Caco-2 (cell line): ENCODE data around the gene SFXN2. TPM values are rescaled to one million over a fixed set of nuclear protein-coding genes. Genes with fewer than 3 reads are reported as not detected.

Source experiments
- BruUV-seq: library from RNA; stranded (reverse); fragments of 400-500 nt; replicated peaks from 2 replicates; lab custom pipeline; 2021; lab: Mats Ljungman, UMichigan
- CTCF ChIA-PET: fragments of 300-600 bp; sonication (Branson Sonifier 250); formaldehyde crosslinking; loops from one replicate; lab custom pipeline; 2022; ENCODE audit warnings: antibody characterized with exemption; lab: Charles Lee
- POLR2A ChIA-PET: fragments of 300-600 bp; sonication (Branson Sonifier 250); formaldehyde crosslinking; loops from one replicate; lab custom pipeline; 2022; ENCODE audit warnings: antibody characterized with exemption; lab: Charles Lee
- DNase-seq, 2 experiments: peaks; one replicate each; pipeline versions ENCODE4 v3.0.0 to v3.0.0-alpha.2; 2020 to 2022
- H3K27me3 ChIP-seq: replicated peaks from 2 replicates; pipeline ENCODE4 v1.6.0; 2011; ENCODE audit warnings: low read length; ENCODE audit not compliant: control insufficient read depth, insufficient read depth
- H3K36me3 ChIP-seq: 2 replicates; pipeline ENCODE4 v1.5.1; 2011; ENCODE audit warnings: low read length; ENCODE audit not compliant: control insufficient read depth, insufficient read depth
- H3K4me1 ChIP-seq: fragments of 250-450 bp; sonication (Bioruptor Pico); 2 replicates; pipeline ENCODE4 v1.5.1; 2020; ENCODE audit warnings: mild to moderate bottlenecking
- H3K4me3 ChIP-seq: 2 replicates; pipeline ENCODE4 v1.5.1; 2011; ENCODE audit warnings: low read depth, mild to moderate bottlenecking, control low read depth, low read length
- H3K9me3 ChIP-seq: fragments of 250-450 bp; sonication (Bioruptor Pico); 2 replicates; pipeline ENCODE4 v1.5.1; 2020; ENCODE audit warnings: mild to moderate bottlenecking, moderate library complexity
- H3K27ac Mint-ChIP-seq: one replicate; pipeline ENCODE4 v1.8.0; 2022; ENCODE audit warnings: mixed read lengths; ENCODE audit not compliant: unreplicated experiment
- H3K27me3 Mint-ChIP-seq: one replicate; pipeline ENCODE4 v1.8.0; 2022; ENCODE audit warnings: mixed read lengths; ENCODE audit not compliant: insufficient read depth, unreplicated experiment
- H3K36me3 Mint-ChIP-seq: one replicate; pipeline ENCODE4 v1.8.0; 2022; ENCODE audit warnings: mild to moderate bottlenecking, mixed read lengths; ENCODE audit not compliant: insufficient read depth, unreplicated experiment
- H3K4me1 Mint-ChIP-seq: one replicate; pipeline ENCODE4 v1.8.0; 2022; ENCODE audit warnings: low read depth, mixed read lengths; ENCODE audit not compliant: unreplicated experiment
- H3K4me3 Mint-ChIP-seq: one replicate; pipeline ENCODE4 v1.8.0; 2022; ENCODE audit warnings: mild to moderate bottlenecking, moderate library complexity, mixed read lengths; ENCODE audit not compliant: unreplicated experiment
- H3K9me3 Mint-ChIP-seq: one replicate; pipeline ENCODE4 v1.8.0; 2022; ENCODE audit warnings: mixed read lengths; ENCODE audit not compliant: unreplicated experiment
- CTCF ChIP-seq, 2 experiments: fragments of 200-600 bp in 1 of 2; IDR thresholded peaks; 1 replicate in 1 of 2; 2 replicates in 1 of 2; pipeline versions ENCODE4 v1.5.1 to v1.8.0; 2011 to 2022; ENCODE audit warnings: antibody characterized with exemption in 1 of 2, control low read depth in 1 of 2, inconsistent platforms in 1 of 2, low read depth in 1 of 2, low read length in 1 of 2, mild to moderate bottlenecking in 1 of 2, moderate library complexity in 1 of 2; ENCODE audit not compliant: insufficient read depth in 1 of 2, severe bottlenecking in 1 of 2, unreplicated experiment in 1 of 2
- intact Hi-C: fragments of 100-400 bp; cut with micrococcal nuclease; formaldehyde crosslinking; loops from one replicate; pipeline ENCODE4 v1.10.0; 2022; ENCODE audit not compliant: unreplicated experiment
- total RNA-seq: library from RNA; stranded (reverse); gene quantifications from 2 replicates; pipeline ENCODE4 v1.2.3, GENCODE V29; 2022

Gene SFXN2
- total RNA-seq, 1 experiment from 2014 or later = 40.0 TPM

- Mint-ChIP-seq H3K4me3 (no peak overlapping the region), H3K27ac (no peak overlapping the region), H3K9me3 (no peaks in the 10 kb centered on the region), H3K27me3 (no peaks in the 10 kb centered on the region), H3K36me3 (no peaks in the 10 kb centered on the region), H3K4me1 (no peaks in the 10 kb centered on the region)
- POLR2A ChIA-PET = no interaction called here
- Histone ChIP-seq H3K4me1 (no peaks in the 10 kb centered on the region; the same call in 1 of the 2 replicates), H3K4me3 (no peak overlapping the region), H3K9me3 (no peaks in the 10 kb centered on the region), H3K36me3 (no peaks in the 10 kb centered on the region), H3K27me3 (no peaks in the 10 kb centered on the region)
- CTCF ChIA-PET = interaction anchor here (0.8 to 2.2 kb wide), 5 partner anchors 11 to 94 kb away, joined by 3 to 21 read pairs (median 4); partner anchors contain the start of genes ARL3 and SFXN2
- no peak for DNase-seq
- no peak for TF ChIP-seq CTCF (IDR thresholded peaks at IDR 0.05; ENCODE audit: insufficient read depth in 1 of 2, low read depth in 1 of 2, low read length in 1 of 2, severe bottlenecking in 1 of 2, unreplicated experiment in 1 of 2)
- BruUV-seq = no TSS peak
- intact Hi-C loops = loop anchor here (2.0 kb wide), 2 partner anchors 33 to 37 kb away; partner anchors contain the start of genes ARL3, SFXN2 and TRIM8
Observed at GRCh38 chr10:102677331-102678067, 36.9 kb upstream of the SFXN2 start.

- Histone ChIP-seq H3K27me3 (no peaks in the 10 kb centered on the region), H3K4me1 (no peaks in the 10 kb centered on the region; the same call in 1 of the 2 replicates), H3K4me3 (no peak overlapping the region), H3K9me3 (no peaks in the 10 kb centered on the region), H3K36me3 (no peaks in the 10 kb centered on the region)
- Mint-ChIP-seq H3K36me3 (no peaks in the 10 kb centered on the region), H3K4me3 (no peak overlapping the region), H3K27ac (no peak overlapping the region), H3K9me3 (no peaks in the 10 kb centered on the region), H3K4me1 (no peaks in the 10 kb centered on the region), H3K27me3 (no peaks in the 10 kb centered on the region)
- ChIA-PET POLR2A (no interaction called here), CTCF (interaction anchor here (1.0 to 2.2 kb wide), 4 partner anchors 12 to 94 kb away, joined by 3 to 21 read pairs (median 4); partner anchors contain the start of genes ARL3 and SFXN2)
- intact Hi-C loops = loop anchor here (2.0 kb wide), 2 partner anchors 33 to 37 kb away; partner anchors contain the start of genes ARL3, SFXN2 and TRIM8
- BruUV-seq = no TSS peak
- DNase-seq = no peak
- TF ChIP-seq CTCF (IDR thresholded peaks at IDR 0.05; ENCODE audit: insufficient read depth in 1 of 2, low read depth in 1 of 2, low read length in 1 of 2, severe bottlenecking in 1 of 2, unreplicated experiment in 1 of 2) = no peak
Observed at GRCh38 chr10:102678068-102678400, 36.4 kb upstream of the SFXN2 start.

- POLR2A ChIA-PET = interaction anchor here (0.5 kb wide), 1 partner anchor 24 kb away, joined by 13 read pairs; no protein-coding TSS in a partner anchor
Observed at GRCh38 chr10:102678842-102679289, 35.6 kb upstream of the SFXN2 start.

More at GRCh38 chr10:102678842-102679289, 35.6 kb upstream of the SFXN2 start:
- no TSS peak for BruUV-seq
- Histone ChIP-seq H3K36me3 (no peaks in the 10 kb centered on the region), H3K4me3 (no peak overlapping the region), H3K9me3 (no peaks in the 10 kb centered on the region), H3K27me3 (no peaks in the 10 kb centered on the region), H3K4me1 (no peaks in the 10 kb centered on the region; the same call in 1 of the 2 replicates)
- peak; percentile 83 to 94 for TF ChIP-seq CTCF (IDR thresholded peaks at IDR 0.05; ENCODE audit: insufficient read depth in 1 of 2, low read depth in 1 of 2, low read length in 1 of 2, severe bottlenecking in 1 of 2, unreplicated experiment in 1 of 2)
- no peaks in the 10 kb centered on the region for H3K9me3 Mint-ChIP-seq
- peak; percentile 77 to 81 for DNase-seq
- no peaks in the 10 kb centered on the region for H3K27me3 Mint-ChIP-seq
- H3K27ac Mint-ChIP-seq = no peak overlapping the region
- intact Hi-C loops = loop anchor here (2.0 kb wide), 2 partner anchors 34 to 36 kb away; partner anchors contain the start of genes ARL3, SFXN2 and TRIM8
- no peaks in the 10 kb centered on the region for H3K4me1 Mint-ChIP-seq
- H3K4me3 Mint-ChIP-seq = peak overlapping the region; percentile 29
- CTCF ChIA-PET = interaction anchor here (0.5 to 2.2 kb wide), 9 partner anchors 9 to 438 kb away, joined by 3 to 21 read pairs (median 3); partner anchors contain the start of genes ACTR1A, ARL3 and SFXN2
- H3K36me3 Mint-ChIP-seq = peaks cover 3% of the 10 kb centered on the region
